Panc1 (cell line): ENCODE data around the gene LPP. TPM values are rescaled to one million over a fixed set of nuclear protein-coding genes. Genes with fewer than 3 reads are reported as not detected.

Source experiments
- ATAC-seq: fragments of 200-7000 bp; cut with Tn5 transposase; 2 replicates; pipeline ENCODE4 v1.9.1; 2020; ENCODE audit warnings: mild to moderate bottlenecking, moderate library complexity
- BruUV-seq: library from RNA; stranded (reverse); fragments of 400-500 nt; replicated peaks from 2 replicates; lab custom pipeline; 2021; lab: Mats Ljungman, UMichigan
- CTCF ChIA-PET: fragments of 300-600 bp; sonication (Branson Sonifier 250); formaldehyde crosslinking; loops from one replicate; lab custom pipeline; 2022; ENCODE audit warnings: antibody characterized with exemption; lab: Charles Lee
- POLR2A ChIA-PET: fragments of 300-600 bp; sonication (Branson Sonifier 250); formaldehyde crosslinking; loops from one replicate; lab custom pipeline; 2022; ENCODE audit warnings: antibody characterized with exemption; lab: Charles Lee
- DNase-seq: peaks from one replicate; pipeline ENCODE4 v3.0.0-alpha.2; 2010; ENCODE audit warnings: low read depth, low spot score
- H3K27ac ChIP-seq: 2 replicates; pipeline ENCODE4 v1.5.1; 2011; ENCODE audit warnings: mild to moderate bottlenecking, low read length, inconsistent platforms
- H3K27me3 ChIP-seq: fragments of 200-500 bp; sonication (Bioruptor generic); 2 replicates; pipeline ENCODE4 v1.6.0; 2014; ENCODE audit warnings: low read length, inconsistent platforms; ENCODE audit not compliant: control insufficient read depth, insufficient read depth
- H3K36me3 ChIP-seq: fragments of 200-500 bp; sonication (Bioruptor generic); 2 replicates; pipeline ENCODE4 v1.5.1; 2014; ENCODE audit warnings: inconsistent platforms, mild to moderate bottlenecking, low read length, moderate library complexity; ENCODE audit not compliant: control insufficient read depth, insufficient read depth
- H3K4me1 ChIP-seq: 2 replicates; pipeline ENCODE4 v1.5.1; 2011; ENCODE audit warnings: inconsistent platforms, mild to moderate bottlenecking, low read length, moderate library complexity; ENCODE audit not compliant: control insufficient read depth, insufficient read depth
- H3K4me3 ChIP-seq, 2 experiments: 2 replicates each; pipeline ENCODE4 v1.5.1; 2011 to 2012; ENCODE audit warnings: low read depth in 2 of 2, low read length in 2 of 2, mild to moderate bottlenecking in 2 of 2, inconsistent platforms in 1 of 2, moderate library complexity in 1 of 2
- H3K9me3 ChIP-seq: fragments of 200-500 bp; sonication (Bioruptor generic); 2 replicates; pipeline ENCODE4 v1.5.1; 2014; ENCODE audit warnings: low read depth, mild to moderate bottlenecking, inconsistent platforms, low read length, moderate library complexity; ENCODE audit not compliant: control insufficient read depth, insufficient read depth
- CTCF ChIP-seq: fragments of 450-650 bp; IDR thresholded peaks from 2 replicates; pipeline ENCODE4 v1.5.1; 2017; ENCODE audit warnings: mild to moderate bottlenecking
- POLR2AphosphoS5 ChIP-seq: IDR thresholded peaks from 2 replicates; pipeline ENCODE4 v1.6.1; 2012; ENCODE audit warnings: mild to moderate bottlenecking, low read depth, low read length, moderate library complexity
- REST ChIP-seq, 2 experiments: IDR thresholded peaks; 2 replicates each; pipeline ENCODE4 v1.6.1; 2011 to 2012; ENCODE audit warnings: low read depth in 2 of 2, control low read depth in 1 of 2, low read length in 1 of 2, mild to moderate bottlenecking in 1 of 2, moderate library complexity in 1 of 2; ENCODE audit not compliant: insufficient read depth in 1 of 2
- SIN3A ChIP-seq: IDR thresholded peaks from 2 replicates; pipeline ENCODE4 v1.6.1; 2012; ENCODE audit warnings: low read depth, mild to moderate bottlenecking, low read length, moderate library complexity, borderline replicate concordance; ENCODE audit not compliant: insufficient read depth
- TCF7L2 ChIP-seq: IDR thresholded peaks from 2 replicates; pipeline ENCODE4 v1.6.1; 2011; ENCODE audit warnings: mild to moderate bottlenecking, low read depth, low read length, inconsistent platforms
- in situ Hi-C: cut with HindIII; loops from 2 replicates; pipeline ENCODE4 v1.10.0; 2016; ENCODE audit warnings: low sequenced_read_pairs, low pct_unique_long_range_greater_than_20kb
- intact Hi-C: fragments of 100-400 bp; cut with micrococcal nuclease; formaldehyde crosslinking; loops from one replicate; pipeline ENCODE4 v1.10.0; 2022; ENCODE audit not compliant: unreplicated experiment
- total RNA-seq: library from RNA; stranded (reverse); gene quantifications from one replicate; pipeline ENCODE4 v1.2.1, GENCODE V29; 2021; ENCODE audit not compliant: unreplicated experiment

The LPP gene
- total RNA-seq, 1 experiment from 2014 or later, result 90.0 TPM

DNA sequence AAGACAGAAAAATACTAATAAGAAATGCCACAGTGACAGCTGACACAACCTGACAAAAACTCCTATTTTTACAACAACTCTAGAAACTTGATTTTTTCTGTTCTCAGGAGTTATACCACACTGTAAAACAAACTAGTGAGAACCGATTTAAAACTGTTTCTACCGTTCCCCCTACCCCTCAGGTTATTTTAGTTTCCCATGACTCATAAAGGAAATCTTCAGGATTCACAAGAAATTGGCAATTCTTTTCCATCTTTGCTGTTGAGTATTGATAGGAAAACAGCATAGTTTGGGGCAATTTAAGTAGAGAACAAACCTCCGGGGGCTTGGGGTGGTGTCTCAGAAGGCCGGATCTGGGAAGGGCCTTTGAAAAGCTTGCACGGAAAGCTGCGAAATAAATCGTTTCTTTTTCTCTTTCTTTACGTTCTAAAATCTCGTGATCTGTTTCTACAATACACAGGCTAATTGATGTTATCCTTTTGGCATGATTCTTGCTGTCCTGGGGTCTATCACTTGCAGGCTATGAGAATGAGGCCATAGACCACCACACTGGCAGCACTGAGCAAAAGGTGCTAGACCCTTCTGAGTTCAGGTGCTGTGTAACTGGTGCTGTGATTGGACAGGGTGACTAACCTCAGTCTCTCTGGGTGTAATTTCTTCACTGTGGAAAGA lies 89.3 kb downstream of the LPP start:
- TF ChIP-seq TCF7L2 (no peak), REST (IDR thresholded peaks at IDR 0.05; ENCODE audit: insufficient read depth in 1 of 2, low read depth in 2 of 2, low read length in 1 of 2) (no peak), CTCF (no peak), SIN3A (no peak), POLR2AphosphoS5 (no peak)
- no TSS peak for BruUV-seq
- no peaks in the 10 kb centered on the region for H3K36me3 ChIP-seq
- DNase-seq, result no peak
- intact Hi-C loops (no loop called here), in situ Hi-C loops (no loop called here)
- ChIA-PET POLR2A (no interaction called here), CTCF (no interaction called here)
- no peak for ATAC-seq
- H3K4me3 ChIP-seq, result no peak overlapping the region
- H3K4me1 ChIP-seq, result peaks cover 31% of the 10 kb centered on the region
- H3K27me3 ChIP-seq, result no peaks in the 10 kb centered on the region
- H3K9me3 ChIP-seq, result no peaks in the 10 kb centered on the region
- peak overlapping the region; percentile 10; the same call in 1 of the 2 replicates for H3K27ac ChIP-seq

- Histone ChIP-seq H3K27ac (peak overlapping the region; percentile 54), H3K4me1 (peaks cover 31% of the 10 kb centered on the region), H3K27me3 (no peaks in the 10 kb centered on the region), H3K4me3 (no peak overlapping the region), H3K9me3 (no peaks in the 10 kb centered on the region), H3K36me3 (no peaks in the 10 kb centered on the region)
- ATAC-seq (peak; percentile 91), DNase-seq (no peak)
- intact Hi-C loops, result no loop called here
- in situ Hi-C loops, result no loop called here
- TF ChIP-seq POLR2AphosphoS5 (no peak), SIN3A (no peak), TCF7L2 (no peak; the same call in 1 of the 2 replicates), CTCF (no peak), REST (IDR thresholded peaks at IDR 0.05; ENCODE audit: insufficient read depth in 1 of 2, low read depth in 2 of 2, low read length in 1 of 2) (no peak)
- CTCF ChIA-PET, result no interaction called here
- no TSS peak for BruUV-seq
- POLR2A ChIA-PET, result no interaction called here
These were observed 90.5 kb downstream of the LPP start for GRCh38 chr3:188244395-188244861.
